ENCODE data around the gene GSTM4. TPM values are rescaled to one million over a fixed set of nuclear protein-coding genes. Genes with fewer than 3 reads are reported as not detected.
"Not testable (repeated sequence)": the region's sequence is repeated elsewhere in the genome, so short reads cannot be mapped to it uniquely, and the experiment has no call there.

The GSTM4 gene
- total RNA-seq, 2 experiments from 2014 or later = 18.1 to 20.6 TPM

- POLR2A ChIA-PET; H3K4me3 Mint-ChIP-seq; ATAC-seq; H3K27me3 Mint-ChIP-seq; intact Hi-C loops (cut with DNase I, micrococcal nuclease); DNase-seq; H3K27ac Mint-ChIP-seq; H3K4me1 Mint-ChIP-seq; H3K9me3 Mint-ChIP-seq (ENCODE audit: low read depth): not testable (repeated sequence)
- CTCF ChIA-PET = interaction anchor here (0.6 kb wide), 1 partner anchor 117 kb away, joined by 3 read pairs; no protein-coding TSS in a partner anchor
- peaks cover 16% of the 10 kb centered on the region for H3K36me3 Mint-ChIP-seq (ENCODE audit: low read depth)
Observed at GRCh38 chr1:109709822-109710221, 53.9 kb downstream of the GSTM4 start.

Other genes with a start within 250 kb of the GSTM4 start
- 100 to 1,000 TPM; 151 to 249 TPM for gene PSMA5, start 229.7 kb upstream of the GSTM4 start, total RNA-seq
- under 1 TPM in 1 of 2 experiments, not detected in 1; 0.05 TPM for gene SYPL2, start 189.6 kb upstream of the GSTM4 start, total RNA-seq
- gene ATXN7L2, start 172.2 kb upstream of the GSTM4 start, total RNA-seq = 10 to 100 TPM; 11.7 to 13.0 TPM
- 1 to 10 TPM; 7.1 to 8.7 TPM for gene CYB561D1, start 162.0 kb upstream of the GSTM4 start, total RNA-seq
- gene AMIGO1, start 146.4 kb upstream of the GSTM4 start, total RNA-seq = 1 to 10 TPM; 1.8 to 2.0 TPM
- under 1 TPM in 1 of 2 experiments, not detected in 1; 0.34 TPM for gene GPR61, start 116.2 kb upstream of the GSTM4 start, total RNA-seq
- gene GNAI3, start 107.5 kb upstream of the GSTM4 start, total RNA-seq = 1 to 10 TPM; 7.1 to 9.6 TPM
- under 1 TPM; 0.26 to 0.64 TPM for gene GNAT2, start 36.5 kb upstream of the GSTM4 start, total RNA-seq
- gene AMPD2, start 36.3 kb upstream of the GSTM4 start, total RNA-seq = 10 to 100 TPM; 73.5 to 99.5 TPM
- 10 to 100 TPM; 18.7 to 23.9 TPM for gene GSTM2, start 12.0 kb downstream of the GSTM4 start, total RNA-seq
- 100 to 1,000 TPM in 1 of 2 experiments, 10 to 100 TPM in 1; 94.0 to 116 TPM for gene GSTM1, start 31.7 kb downstream of the GSTM4 start, total RNA-seq
- gene GSTM5, start 56.2 kb downstream of the GSTM4 start, total RNA-seq = under 1 TPM; 0.25 to 0.54 TPM
- 10 to 100 TPM; 47.6 to 49.1 TPM for gene GSTM3, start 84.9 kb downstream of the GSTM4 start, total RNA-seq
- not detected for gene EPS8L3, start 107.8 kb downstream of the GSTM4 start, total RNA-seq